Astrocyte of the spinal cord (primary cell): ENCODE results near the gene PDCD6IP.
"Not testable (repeated sequence)": the region's sequence is repeated elsewhere in the genome, so short reads cannot be mapped to it uniquely, and the experiment has no call there.

Experiments used
- DNase-seq: peaks from one replicate; pipeline ENCODE4 v3.0.0; 2011; ENCODE audit warnings: low read depth, low spot score
- H3K4me3 ChIP-seq: 2 replicates; pipeline ENCODE4 v1.5.1; 2011; ENCODE audit warnings: low read depth, mild to moderate bottlenecking, low read length, moderate library complexity
- in situ Hi-C: cut with HindIII; loops from 2 replicates; pipeline ENCODE4 v1.10.0; 2017; ENCODE audit warnings: low sequenced_read_pairs
- TF ChIP-seq, protein P1 (sequence below): IDR thresholded peaks from 2 replicates; pipeline ENCODE4 v1.5.1; 2012; ENCODE audit warnings: low read depth, mild to moderate bottlenecking, low read length, inconsistent platforms

Gene PDCD6IP

DNA sequence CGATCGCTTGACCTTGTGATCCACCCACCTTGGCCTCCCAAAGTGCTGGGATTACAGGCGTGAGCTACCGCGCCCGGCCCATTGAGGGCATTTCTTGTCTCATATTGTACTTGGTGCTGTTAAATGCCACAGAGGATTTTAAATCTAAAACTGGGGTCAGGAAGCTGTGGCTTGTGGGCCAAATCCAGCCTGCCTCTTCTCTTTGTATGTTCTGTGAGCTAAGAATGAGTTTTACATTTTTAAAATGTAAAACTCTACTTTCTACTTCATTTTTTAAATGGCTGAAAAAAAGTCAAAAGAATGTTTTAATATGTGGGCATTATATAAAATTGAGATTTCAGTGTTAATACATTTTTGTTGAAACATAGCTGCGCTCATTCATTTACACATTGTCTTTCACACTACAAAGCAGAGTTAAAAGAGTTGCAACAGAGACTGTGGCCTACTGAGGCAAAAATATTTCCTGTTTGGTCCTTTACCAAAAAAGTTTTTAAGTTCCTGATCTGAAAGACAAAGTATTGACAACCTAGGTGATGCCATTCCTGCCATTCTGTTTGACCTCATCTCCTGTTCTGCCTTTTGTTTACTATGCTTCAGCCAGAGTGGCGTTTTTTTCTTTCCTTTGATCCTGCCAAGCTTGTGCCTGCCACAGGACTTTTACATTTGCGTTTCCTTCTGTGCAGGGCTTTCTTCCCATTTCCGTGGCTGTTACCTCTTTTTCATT lies 50.4 kb downstream of the PDCD6IP start:
- in situ Hi-C loops, result no loop called here
- H3K4me3 ChIP-seq, result no peak overlapping the region
- DNase-seq, result no peak
- TF ChIP-seq, protein P1, sequence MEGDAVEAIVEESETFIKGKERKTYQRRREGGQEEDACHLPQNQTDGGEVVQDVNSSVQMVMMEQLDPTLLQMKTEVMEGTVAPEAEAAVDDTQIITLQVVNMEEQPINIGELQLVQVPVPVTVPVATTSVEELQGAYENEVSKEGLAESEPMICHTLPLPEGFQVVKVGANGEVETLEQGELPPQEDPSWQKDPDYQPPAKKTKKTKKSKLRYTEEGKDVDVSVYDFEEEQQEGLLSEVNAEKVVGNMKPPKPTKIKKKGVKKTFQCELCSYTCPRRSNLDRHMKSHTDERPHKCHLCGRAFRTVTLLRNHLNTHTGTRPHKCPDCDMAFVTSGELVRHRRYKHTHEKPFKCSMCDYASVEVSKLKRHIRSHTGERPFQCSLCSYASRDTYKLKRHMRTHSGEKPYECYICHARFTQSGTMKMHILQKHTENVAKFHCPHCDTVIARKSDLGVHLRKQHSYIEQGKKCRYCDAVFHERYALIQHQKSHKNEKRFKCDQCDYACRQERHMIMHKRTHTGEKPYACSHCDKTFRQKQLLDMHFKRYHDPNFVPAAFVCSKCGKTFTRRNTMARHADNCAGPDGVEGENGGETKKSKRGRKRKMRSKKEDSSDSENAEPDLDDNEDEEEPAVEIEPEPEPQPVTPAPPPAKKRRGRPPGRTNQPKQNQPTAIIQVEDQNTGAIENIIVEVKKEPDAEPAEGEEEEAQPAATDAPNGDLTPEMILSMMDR, result no peak

DNA sequence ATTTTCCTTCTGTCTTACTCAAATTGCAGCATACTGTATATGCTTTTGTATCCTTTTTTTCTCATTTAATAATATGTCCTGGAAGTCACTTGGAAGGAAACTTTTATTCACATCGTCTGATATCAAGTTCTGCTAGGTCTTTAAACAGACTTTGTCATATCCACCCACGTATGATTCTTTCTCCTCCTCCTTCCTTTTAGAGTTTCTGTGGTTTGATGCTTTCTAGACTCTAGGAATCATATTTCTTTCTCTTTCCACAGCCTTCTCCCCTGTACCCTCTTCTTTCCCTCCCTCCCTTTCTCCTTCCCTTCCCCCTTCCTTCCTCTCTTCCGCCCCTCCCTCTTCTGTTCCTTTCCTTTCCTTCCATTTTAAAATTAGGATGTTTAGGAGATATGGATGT lies 52.2 kb downstream of the PDCD6IP start:
- DNase-seq, H3K4me3 ChIP-seq, in situ Hi-C loops: not testable (repeated sequence)

DNA sequence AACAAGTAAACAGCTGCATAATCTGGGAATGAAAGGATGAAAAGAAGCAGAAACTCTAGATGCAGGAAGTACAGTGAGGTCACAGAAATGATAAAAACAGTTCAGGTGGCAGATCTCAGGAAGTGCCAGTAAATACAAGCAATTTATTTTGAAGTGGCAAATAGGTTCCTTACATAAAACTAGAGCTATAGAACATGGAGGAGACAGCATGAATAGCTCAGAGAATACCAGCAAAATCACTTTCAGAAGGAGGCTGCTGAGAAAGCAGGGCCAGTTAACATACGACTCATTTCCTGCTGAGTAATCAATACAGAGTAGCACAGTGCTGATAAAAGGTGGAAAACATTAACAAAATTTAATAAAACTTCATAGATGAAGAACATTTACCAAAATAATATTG lies 57.0 kb downstream of the PDCD6IP start:
- H3K4me3 ChIP-seq, DNase-seq, in situ Hi-C loops: not testable (repeated sequence)

DNA sequence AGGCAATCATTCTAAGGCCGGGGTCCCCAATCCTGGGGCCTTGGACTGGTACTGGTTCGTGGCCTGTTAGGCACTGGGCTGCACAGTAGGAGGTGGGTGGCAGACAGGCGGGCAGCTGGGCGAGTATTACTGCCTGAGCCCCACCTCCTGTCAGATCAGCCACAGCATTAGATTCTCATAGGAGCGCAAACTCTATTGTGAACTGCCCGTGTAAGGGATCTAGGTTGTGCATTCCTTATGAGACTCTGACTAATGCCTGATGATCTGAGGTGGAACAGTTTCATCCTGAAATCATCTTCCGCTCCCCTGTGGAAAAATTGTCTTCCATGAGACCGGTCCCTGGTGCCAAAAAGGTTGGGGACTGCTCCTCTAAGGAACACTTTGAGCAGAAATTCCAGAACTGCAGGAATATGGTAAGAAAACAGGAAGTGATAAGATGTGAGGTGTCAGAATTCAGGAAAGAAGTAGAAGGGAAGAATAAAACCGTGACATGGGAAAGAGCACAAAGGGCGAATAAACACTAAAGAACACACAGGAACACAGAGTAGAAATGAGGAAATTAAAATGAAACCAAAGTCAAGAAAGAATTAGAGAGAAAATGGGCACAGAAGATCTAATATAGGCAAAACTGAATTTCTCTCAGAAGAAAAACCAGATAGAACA lies 57.6 kb downstream of the PDCD6IP start:
- no peak overlapping the region for H3K4me3 ChIP-seq
- TF ChIP-seq, protein P1, result no peak
- in situ Hi-C loops, result no loop called here

DNA sequence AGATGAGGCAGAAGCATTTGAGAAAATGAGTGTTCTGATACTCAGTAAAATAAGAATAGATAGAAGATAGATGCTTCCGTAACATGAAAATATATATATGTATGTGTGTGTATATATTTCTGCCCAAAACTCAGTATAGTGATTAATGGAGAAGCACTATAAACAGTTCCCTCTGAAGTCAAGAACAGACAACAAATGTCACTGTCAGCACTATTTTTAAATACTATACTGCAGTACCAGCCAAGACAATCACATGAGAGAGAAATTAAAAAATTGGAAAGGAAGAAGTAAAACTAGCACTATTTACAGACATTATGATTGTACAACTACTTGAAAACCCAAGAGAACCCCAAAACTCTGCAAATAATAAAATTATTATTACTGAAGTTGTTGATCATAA lies 59.3 kb downstream of the PDCD6IP start:
- H3K4me3 ChIP-seq, DNase-seq, in situ Hi-C loops: not testable (repeated sequence)

More for the DNA sequence above, 57.6 kb downstream of the PDCD6IP start:
- DNase-seq, result no peak

DNA sequence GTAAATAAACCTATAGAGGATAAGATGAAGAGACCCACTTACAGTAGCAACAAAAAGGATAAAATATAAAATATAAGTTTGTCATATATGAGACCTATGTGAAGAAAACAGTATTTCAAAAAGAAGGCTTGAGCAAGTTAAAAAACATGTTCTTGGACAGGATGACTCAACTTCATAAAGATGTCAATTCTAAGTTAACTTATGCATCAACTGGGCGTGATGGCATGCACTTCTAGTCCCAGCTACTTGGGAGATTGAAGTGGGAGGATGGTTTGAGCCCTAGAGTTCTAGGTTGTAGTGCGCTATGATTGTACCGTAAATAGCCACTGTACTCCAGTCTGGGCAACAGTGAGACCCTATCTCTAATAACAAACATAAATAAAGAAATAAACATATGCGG lies 59.7 kb downstream of the PDCD6IP start:
- H3K4me3 ChIP-seq, result no peak overlapping the region
- no peak for DNase-seq
- TF ChIP-seq, protein P1, result no peak
- in situ Hi-C loops, result no loop called here

DNA sequence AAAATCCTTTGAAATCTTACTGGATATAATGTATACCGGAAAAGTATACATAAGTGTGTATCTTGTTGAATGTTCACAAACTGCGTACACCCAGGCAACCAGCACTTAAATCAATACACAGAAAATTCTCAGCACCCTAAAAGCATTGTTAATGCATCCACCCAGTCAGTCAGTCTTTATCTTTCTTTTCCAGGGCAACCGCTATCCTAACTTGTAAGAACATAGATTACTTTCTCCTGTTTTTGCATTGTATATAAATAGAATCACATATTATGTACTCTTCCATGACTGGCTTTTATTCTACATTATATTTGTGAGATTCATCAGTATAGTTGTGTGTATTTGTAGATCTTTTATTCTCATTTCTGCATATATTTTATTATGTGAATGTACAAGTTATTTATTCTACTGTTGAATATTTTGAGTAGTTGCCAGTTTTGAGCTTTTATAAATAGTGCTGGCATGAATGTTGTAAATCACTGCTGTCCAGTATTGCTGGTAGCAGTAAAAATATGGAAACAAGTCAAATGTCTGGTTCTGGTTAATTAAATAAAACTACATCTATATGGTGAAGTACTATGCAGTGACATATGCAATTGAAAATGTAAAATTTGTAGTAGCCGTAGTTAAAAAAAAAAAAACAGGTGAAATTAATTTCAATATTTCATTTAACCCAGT lies 62.1 kb downstream of the PDCD6IP start:
- in situ Hi-C loops, result no loop called here
- DNase-seq, result no peak
- no peak overlapping the region for H3K4me3 ChIP-seq
- TF ChIP-seq, protein P1, result no peak

DNA sequence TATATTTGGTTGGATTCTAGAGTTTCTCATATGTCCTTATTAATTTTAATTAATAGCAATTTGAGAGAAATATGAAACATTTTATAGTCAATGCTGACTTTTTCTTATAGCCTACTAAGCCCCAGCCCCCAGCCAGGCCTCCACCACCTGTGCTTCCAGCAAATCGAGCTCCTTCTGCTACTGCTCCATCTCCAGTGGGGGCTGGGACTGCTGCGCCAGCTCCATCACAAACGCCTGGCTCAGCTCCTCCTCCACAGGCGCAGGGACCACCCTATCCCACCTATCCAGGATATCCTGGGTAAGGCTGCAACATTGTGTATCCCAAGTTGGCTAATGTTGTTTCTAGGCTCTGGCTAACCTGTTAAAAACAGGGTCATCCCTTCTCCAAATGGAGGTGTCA lies 66.7 kb downstream of the PDCD6IP start:
- no peak for DNase-seq
- TF ChIP-seq, protein P1, result no peak
- in situ Hi-C loops, result no loop called here
- no peak overlapping the region for H3K4me3 ChIP-seq
